HG02623 (cell line): ENCODE measurements around the gene TTC28.
"Not testable (repeated sequence)": the region's sequence is repeated elsewhere in the genome, so short reads cannot be mapped to it uniquely, and the experiment has no call there.

Experiments
- ATAC-seq: cut with Tn5 transposase; IDR thresholded peaks from one replicate; pipeline ENCODE4 v1.9.1; 2021; ENCODE audit warnings: moderate library complexity; ENCODE audit not compliant: unreplicated experiment

The TTC28 gene

DNA sequence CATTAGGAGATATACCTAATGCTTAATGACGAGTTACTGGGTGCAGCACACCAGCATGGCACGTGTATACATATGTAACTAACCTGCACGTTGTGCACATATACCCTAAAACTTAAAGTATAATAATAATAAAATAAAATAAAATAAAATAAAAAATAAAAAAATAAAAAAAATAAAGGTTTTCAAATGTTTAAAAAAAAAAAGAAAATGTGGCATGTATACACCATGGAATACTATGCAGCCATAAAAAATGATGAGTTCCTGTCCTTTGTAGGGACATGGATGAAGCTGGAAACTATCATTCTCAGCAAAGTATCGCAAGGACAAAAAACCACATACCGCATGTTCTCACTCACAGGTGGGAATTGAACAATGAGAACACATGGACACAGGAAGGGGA lies 590.1 kb downstream of the TTC28 start:
- not testable (repeated sequence) for ATAC-seq

DNA sequence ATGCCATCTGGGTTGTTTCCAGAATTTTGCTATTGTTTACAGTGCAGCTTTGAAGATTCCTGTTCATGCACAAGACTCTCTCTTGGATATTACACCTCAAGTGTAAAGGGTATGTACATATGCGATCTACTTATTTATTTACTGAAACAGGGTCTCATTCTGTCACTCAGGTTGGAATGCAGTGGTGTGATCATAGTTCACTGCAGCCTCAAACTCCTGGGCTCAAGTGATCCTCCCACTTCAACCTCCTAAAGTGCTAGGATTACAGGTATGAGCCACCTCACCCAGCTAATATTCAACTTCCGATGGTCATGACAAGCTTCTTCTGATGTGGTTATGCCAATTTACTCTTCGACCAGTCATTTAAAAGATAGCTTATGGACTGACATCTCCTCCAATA lies 602.5 kb downstream of the TTC28 start:
- no peak for ATAC-seq

DNA sequence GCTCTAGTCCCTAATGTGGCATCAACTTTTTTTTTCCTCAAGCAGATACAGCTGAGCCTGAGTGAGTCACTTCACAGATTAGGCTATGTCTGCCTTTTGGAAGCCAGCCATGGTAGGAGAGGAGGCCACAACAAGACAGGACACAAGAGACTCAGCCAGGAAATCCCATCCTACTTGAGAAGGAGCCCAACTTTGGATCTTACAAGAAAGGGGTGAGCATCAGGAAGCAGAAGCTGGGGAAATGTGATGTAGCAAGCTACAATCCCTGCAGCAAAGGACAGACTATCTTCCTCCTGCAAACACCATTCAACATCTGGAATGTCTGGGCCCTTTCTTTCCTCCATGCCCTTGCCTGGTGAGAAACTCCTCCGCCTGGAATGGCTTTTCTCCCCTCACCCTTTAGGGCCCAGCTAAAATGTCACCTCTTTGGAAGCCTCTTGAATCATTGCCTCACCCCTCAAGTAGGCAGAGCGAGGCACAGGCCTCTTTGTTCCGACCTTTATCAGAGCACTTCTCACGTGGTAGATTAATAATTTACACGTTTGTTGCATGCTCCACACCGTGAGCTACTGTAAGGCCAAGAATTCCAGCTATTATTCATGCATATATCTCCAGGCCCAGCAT lies 604.2 kb downstream of the TTC28 start:
- ATAC-seq = no peak

DNA sequence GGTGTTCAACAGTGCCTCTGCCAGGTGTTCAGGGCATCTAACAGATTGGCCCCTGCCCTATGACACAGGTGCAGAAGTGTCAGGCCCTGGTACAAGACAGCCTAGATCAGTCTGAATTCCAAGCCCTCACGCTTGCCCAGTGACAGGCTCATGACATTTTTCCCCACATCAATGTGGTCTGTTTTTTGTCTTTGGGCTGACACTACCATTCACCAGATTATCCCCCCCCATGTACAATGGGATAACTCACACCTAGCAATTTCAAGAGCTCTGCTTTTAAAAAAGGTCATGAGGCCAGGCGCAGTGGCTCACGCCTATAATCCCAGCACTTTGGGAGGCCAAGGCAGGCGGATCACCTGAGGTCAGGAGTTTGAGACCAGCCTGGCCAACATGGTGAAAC lies 605.1 kb downstream of the TTC28 start:
- no peak for ATAC-seq

DNA sequence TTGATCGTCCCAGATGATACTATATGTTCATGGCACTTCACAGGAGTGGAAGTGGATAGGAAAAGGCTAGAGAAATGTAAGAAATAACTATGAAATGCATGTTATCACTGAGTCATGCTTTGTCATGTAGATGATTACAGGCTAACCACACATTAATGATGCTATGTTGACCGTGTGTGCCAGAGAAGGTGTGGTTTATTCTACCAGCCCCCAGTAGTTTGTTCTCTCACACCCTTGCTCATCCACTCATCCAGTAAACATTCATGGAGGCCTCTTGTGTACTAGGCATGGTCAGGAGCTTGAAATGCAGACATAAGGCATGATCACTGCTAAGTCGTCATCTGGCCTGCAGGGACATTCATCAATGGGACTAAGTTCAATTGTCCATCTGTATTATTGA lies 607.6 kb downstream of the TTC28 start:
- ATAC-seq = no peak

DNA sequence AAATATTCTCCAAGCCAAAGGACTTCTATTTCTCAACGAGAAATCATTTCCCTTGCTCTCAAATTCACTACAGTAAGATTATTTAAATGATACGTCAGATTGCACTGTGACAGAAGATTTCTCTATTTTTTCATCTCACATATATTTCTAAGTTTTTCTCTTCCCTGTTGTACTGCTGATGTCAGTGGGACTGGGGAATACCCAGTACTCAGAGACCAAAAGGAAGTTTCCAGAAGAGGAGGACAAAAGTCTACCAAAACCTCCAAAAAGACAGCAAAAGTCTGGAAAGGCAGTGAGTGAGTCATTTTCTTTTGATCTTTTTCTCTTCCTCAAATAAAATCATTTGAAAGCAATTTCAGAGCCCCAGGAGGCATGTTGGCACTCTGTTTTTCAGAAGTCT lies 610.8 kb downstream of the TTC28 start:
- ATAC-seq = no peak

DNA sequence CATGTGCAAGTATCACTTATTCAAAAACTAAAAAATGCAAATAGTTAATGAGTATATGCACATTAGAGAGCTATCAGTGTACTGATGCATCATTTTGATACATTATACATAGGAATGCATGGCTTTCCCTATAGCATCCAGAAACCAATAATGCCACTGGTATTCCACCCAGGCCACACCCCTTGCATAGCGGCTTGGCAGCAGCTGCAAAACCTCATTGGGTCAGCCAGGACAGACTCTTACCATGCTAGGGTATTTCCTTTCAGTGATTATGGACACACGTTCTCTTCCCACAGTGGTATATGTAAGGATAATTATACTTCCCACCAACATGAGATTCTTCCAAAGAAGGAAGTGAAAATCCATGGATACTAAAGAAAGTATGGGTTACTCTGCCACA lies 614.7 kb downstream of the TTC28 start:
- ATAC-seq = no peak

DNA sequence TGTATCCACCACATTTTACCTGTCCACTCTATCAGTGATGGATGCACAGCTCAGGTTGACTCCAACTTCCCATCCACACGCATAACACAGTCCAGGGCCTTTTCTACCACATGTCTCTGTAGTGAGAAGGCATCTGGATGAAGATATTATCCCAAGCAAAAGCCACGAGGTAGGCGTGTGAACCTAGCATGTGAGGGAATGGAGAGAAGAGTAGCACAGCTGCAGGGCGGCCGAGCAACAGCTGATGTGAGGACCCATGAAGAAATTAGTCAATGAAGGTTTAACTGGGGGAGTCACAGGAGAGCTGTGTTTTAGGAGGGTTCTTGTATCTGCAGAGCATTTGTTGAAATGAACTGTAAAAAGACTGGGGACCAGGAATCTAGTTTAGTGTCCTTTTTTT lies 616.0 kb downstream of the TTC28 start:
- no peak for ATAC-seq

DNA sequence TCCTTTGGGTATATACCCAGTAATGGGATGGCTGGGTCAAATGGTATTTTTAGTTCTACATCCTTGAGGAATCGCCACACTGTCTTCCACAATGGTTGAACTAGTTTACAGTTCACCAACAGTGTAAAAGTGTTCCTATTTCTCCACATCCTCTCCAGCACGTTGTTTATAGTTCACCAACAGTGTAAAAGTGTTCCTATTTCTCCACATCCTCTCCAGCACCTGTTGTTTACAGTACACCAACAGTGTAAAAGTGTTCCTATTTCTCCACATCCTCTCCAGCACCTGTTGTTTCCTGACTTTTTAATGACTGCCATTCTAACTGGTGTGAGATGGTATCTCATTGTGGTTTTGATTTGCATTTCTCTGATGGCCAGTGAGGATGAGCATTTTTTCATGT lies 619.0 kb downstream of the TTC28 start:
- not testable (repeated sequence) for ATAC-seq

DNA sequence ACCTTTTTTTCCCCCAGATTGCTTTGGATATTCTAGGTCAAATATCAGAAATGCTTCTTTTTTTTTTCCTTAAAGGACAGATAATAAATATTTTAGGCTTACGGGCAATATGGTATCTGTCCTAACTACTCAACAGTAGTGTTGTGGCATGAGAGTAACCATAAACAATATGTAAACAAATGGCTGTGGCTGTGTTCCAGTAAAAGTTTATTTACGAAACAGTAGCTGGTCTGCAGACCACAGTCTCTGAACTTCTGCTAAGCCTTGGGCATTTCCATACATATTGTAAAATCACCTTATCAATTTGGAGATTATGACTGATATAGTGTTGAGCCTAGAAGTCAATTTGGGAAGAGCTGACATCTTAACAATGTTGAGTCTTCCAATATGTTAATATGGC lies 621.6 kb downstream of the TTC28 start:
- ATAC-seq = no peak

DNA sequence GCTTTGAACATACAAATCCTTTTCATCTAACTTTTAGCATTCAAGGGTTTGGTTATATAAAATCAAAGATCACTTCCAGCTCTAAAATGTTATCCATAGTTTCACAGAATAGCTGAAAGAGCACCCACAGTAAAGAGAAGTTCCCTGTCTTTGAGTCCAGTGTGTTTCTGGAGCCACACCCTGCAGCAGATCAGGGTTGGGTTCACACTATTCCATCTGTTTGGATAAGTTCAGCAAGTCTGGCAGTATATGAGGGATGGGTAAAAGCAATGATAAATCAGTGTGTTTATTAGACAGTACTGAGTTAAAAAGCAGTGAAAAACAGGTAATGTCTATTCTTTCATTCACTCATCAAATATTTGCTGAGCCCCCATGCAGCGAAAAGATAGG lies 624.8 kb downstream of the TTC28 start:
- no peak for ATAC-seq

DNA sequence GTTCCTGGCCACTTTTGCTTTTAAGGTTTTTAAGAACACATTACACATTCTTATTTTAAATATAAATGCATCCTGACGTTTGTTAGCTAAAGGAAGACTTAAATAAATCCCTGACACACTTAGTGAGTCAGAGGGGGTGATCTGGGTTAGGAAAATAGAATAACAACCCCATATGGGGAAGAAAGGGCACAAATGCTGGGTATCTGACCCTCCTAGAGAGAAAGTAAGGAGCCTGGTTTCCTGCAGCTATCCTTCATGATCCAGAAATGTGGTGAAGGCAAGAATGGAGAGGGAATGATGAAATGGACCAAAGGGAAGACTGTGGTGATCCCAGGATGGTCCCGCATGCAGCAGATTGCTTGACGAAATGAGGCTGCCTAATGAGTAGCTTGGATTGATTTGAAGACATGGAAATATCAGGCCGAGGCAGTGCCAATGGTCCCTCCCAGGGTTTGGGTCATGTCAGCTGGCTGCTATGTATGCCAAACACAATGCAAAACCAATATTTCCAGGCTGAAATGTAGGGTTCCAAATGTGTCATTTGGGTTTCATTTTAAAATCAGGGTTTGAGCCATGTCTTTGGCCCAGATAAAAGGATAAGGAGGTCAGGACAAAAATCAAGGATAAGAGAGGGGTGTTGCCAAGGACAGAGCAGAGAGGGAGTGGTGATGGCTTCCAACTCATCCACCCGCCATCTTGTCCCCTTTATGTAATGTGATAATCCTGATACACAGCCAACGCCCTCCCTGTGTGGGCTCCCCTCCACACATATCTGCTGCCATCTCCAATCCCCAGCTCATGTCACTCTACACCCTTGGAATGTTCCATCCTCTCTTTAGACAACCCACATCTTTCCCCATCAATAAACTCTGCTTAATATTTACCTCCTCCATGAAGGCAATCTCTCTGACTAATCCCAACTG lies 625.5 kb downstream of the TTC28 start:
- no peak for ATAC-seq

DNA sequence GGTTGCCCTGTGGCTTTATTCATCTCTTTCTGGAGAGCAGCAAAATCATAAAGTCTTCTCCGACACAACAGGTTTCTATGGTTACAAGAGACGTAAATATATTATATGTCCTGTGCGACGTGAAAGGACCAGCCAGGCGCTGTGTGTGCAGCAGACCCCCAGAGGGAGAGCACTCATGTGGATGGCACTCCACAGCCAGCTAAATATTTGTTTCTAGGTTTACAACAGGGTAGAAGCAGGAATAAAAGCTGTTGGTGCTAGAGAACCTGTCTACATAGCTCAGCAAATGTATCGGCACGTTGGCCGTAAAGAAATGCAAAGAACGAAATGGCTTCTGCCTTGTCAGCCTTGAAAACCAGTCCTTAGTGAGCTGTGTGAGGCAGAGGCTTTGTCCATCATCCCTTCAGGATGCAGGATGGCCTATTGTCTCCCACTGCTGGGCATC lies 626.8 kb downstream of the TTC28 start:
- no peak for ATAC-seq

DNA sequence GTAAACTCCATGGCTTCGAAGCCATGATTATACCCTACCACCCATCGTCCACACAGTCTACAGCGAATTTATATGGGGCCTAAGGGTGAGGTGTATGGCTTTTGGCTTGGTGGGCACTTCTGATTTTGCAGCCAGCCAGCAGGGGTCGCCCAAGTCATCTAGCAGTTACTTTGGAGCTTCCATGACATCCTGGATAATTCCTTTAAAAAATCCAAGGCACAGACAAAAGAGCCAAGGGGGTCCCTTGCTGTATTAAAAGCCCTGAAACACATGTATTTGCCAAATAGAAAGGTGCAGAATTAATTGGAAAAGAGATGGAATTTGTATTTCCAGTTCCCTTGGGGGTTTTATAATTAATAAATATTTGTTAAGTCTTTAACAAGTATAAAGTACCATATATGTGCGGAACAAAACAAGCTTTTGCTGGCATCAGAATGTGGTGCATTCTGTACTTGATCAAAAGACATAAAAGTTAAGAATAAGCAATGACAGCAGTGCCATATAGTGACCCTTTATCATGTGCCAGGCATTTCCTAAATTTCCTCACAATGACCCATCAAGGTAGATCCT lies 627.8 kb downstream of the TTC28 start:
- no peak for ATAC-seq

DNA sequence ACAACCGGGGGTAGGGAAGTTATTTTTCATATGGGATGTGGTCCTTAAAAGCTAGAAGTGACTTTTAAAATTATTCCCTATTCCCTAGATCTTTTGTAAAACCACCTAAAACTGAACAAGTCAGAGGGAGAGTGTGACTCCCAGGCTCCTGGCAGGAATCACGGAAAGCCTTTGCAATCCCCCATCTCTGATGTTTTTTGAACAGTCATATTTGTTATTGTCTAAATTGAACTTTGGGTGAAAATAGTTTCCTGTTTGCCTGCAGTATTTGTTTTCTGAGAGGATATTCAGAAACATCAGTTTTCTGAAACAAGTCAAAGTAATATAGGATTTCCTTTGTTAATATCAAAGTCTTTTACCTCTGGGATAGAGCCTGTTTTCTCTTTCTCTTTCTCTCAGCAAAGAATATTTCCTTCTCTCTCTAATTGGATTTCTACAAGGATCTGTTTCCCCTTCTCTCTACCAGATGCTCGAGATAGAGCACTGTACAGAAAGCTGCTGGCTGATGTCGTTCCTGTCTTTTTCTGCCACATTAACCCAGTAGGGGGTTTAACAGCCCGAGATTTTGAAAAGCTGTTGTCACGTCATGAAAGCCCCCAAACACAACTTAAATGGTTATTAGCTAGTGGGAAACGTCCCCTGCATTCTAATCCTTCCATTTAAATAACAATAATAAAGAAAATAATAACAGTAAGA lies 628.4 kb downstream of the TTC28 start:
- ATAC-seq = no peak

DNA sequence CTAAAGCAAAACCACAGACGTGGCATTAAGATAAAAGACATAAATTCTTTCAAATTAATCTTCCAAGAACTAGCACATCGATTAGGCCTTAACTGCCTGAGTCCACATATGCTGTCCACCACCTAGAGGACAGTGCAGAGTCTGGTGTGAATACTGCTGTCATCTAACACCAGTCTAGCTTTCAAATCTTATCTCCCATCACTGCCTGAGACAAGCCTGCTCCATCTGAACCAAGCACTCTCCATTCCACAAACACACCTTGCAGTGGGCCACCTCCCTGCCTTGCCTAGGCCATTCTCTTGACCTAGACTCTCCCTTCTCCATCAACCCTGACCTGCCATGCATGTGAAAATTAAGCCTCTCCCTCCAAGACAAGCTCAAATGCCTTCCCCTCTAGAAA lies 631.1 kb downstream of the TTC28 start:
- no peak for ATAC-seq

DNA sequence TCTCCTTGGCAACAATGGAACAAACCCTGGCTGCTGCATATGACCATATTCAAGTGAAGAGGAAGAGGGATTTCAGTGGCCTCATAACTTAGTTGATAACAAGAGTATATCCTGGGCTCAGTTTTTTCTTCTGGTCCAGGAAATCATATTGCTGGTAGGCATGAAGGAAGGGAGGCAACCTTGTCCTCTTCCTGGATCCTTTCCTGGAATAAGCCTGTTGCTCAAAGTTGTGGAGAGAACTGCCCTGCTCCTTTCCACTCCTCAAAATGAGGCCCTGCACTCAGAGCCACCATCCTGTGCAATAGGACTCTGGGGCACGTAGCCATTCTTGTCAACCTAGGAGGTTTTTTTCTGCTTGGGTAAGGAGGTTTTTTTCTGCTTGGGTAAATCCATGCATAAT lies 631.9 kb downstream of the TTC28 start:
- ATAC-seq = no peak

DNA sequence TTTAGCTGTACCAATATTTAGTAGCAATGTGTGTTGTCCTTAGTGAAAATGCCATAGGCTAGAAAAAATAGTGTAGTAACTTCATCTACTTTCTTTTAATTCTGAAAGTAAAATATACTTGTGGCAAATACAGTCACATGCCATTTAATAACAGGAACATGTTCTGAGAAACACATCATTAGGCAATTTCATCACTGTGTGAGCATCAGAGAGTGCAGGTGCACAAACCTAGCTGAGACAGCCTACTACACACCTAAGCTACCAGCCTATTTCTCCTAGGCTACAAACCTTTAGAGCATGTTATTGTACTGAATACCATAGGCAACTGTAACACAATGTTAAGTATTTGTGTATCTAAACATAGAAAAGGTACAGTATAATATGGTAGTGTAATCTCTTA lies 633.5 kb downstream of the TTC28 start:
- no peak for ATAC-seq

DNA sequence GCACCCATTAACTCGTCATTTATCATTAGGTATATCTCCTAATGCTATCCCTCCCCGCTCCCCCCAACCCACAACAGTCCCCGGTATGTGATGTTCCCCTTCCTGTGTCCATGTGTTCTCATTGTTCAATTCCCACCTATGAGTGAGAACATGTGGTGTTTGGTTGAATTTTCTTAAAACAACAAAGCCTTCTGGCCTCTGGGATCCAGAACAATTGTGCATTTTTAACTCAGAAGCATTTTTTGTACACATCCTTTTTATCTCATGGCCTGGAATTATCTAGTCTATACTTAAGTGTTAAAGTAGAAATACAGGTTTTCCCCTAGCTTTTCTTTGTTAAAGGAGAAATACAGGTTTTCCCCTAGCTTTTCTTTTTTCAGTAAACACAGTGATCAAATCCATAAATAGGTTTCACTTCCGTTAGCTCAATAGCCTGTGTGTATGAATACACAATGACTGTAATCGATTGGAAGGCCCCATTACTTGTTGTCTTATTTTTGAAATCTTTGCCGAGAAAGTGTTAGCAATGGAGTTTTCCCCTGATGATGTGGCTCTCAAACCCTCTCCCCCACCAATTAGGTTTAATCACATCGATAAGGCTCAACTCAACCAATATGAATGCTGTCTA lies 635.0 kb downstream of the TTC28 start:
- no peak for ATAC-seq

DNA sequence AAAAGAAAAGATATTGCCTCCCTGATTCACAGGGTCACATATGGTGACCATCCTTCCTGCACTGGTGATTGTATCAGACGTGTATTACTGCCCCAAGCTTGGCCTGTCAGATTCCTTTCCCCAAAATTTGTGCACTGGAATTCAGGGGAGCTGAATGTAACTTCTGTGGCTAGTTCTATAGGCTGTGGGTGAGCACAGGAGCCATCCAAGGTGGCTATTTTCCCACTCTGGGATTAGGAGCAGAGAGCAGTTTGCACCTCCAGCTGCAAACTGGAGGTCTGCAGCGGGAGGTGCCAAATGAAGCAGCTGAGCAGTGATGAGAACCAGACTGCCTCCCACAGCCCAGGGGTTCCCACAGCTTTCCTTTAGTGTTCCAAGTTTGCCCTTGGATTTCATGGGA lies 636.4 kb downstream of the TTC28 start:
- ATAC-seq = no peak

DNA sequence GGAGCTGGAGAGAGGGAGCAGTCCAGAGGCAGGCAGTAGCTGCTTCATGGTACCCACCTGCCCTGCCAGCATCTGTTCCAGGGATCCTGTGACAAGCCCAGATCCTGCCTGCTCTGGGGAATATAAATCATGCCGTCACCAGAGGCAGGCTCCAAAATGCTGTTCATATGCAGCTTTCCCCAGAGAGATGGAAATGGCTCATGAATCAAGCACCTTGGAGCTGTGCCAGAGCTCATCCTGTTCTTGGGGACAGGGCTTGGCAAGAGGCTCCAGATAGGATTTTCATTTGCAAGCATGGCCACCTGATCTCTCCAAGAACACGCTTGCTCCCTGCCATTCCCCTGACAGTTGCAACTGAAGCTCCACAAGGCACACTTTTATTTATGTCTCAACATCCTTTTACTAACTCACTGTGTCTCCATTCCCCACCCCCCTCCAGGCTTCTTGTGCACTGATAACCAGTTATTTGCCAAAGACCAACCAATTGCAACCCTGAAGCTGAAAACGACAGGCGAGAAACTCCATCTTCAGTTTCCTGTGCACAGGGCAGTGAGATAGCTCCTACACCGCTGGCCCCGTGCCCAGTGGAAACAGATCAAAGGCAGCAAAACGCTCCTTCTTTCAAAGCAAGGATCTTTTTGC lies 644.8 kb downstream of the TTC28 start:
- ATAC-seq = no peak
